ENCODE measurements around the gene FAT1. TPM values are rescaled to one million over a fixed set of nuclear protein-coding genes. Genes with fewer than 3 reads are reported as not detected.
A peak's percentile ranks its signal among the peaks of the same experiment; 100 is the strongest.

Gene FAT1
- total RNA-seq, 1 experiment from 2014 or later = 112 TPM

DNA sequence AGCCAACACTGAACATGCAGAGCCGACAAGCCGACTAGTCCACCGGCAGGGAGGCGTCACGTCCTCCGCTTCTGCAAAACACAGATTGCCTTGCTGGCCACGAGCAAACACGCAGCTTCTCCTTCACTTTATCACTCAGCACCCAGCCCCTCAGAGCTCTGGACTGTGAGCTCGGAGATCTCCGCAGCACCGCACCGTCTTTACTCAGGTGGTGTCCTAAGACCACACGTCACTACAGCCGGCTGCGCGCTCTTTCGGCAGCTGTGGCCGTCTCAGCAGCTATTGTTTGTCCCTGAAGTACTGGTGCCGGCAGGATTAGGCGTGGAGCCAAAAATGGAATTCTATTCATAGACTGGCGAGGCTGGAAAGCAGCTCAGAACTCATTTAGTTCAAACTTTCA is 72.0 kb downstream of the FAT1 start:
- peak; percentile 58 for DNase-seq (ENCODE audit: low read depth)

DNA sequence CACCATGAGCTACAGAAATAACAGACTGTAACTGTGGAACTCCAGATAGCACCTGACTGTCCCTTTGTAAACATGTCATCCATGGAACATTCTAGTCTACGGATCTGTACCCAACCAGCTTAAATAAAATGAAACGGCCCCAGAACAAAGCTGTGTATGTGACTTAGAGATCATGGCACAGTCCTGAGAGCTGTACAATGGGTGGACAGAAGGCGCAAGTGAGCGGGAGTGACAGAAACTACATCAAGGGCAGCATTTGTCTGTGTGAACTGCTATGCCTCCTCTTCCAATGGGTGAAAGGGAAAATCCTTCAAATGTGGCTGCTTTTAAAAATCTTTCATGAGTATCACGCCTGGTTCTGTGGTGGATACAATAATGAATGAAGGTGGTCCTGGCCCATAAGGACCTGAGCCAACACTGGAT is 72.5 kb downstream of the FAT1 start:
- DNase-seq (ENCODE audit: low read depth) = no peak

DNA sequence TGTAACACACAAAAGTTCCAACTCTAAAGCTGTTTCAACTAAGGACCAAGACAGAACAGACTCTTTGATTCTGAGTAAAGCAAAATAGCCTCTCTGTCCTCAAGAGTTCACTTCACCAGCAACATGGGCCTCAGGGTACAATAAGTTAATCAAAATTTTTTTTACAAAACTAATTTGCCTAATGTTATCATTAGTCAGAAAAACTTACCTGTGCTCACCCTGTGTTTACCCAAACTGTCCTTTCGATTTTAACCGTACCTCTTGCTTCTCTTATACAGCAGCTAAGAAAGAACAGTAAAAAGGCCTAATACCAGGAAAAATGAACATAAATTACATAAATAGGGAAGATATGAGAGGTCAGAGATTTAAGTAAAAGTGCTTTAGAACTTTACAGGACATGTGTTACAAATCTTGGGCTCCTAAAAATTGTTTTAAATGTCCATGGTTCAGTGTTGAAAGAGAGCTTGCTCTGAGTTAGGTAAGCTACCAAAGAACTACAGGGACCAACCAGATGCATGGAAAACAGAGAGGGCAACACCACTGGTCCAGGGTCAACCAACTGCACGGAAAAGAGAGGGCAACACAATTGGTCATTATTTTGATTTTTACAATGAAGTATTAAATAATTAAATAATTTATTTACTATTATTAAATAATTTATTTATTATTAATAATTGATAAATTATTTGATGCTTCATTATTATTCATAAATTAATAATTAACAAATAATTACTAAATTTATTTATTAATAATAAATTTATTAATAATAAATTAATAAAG is 73.1 kb downstream of the FAT1 start:
- no peak for DNase-seq (ENCODE audit: low read depth)

DNA sequence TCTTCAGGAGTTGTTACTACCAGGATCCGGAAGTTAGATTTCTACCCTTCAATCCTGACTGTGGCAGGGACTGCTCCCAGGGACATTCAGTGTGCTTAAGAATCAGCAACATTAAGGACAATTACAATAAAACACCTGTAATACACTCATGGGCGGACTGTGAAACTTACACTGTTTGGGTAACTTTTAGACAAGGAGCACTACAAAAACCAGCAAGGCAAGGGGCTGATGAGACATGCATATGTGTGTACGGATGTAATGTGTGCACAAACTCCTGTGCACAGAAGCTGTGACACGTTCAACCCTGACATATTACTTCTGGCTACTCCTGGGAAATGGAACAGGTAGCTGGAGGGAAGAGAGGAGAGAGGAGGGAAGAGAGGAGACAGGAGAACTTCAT is 75.8 kb downstream of the FAT1 start:
- DNase-seq (ENCODE audit: low read depth) = no peak

DNA sequence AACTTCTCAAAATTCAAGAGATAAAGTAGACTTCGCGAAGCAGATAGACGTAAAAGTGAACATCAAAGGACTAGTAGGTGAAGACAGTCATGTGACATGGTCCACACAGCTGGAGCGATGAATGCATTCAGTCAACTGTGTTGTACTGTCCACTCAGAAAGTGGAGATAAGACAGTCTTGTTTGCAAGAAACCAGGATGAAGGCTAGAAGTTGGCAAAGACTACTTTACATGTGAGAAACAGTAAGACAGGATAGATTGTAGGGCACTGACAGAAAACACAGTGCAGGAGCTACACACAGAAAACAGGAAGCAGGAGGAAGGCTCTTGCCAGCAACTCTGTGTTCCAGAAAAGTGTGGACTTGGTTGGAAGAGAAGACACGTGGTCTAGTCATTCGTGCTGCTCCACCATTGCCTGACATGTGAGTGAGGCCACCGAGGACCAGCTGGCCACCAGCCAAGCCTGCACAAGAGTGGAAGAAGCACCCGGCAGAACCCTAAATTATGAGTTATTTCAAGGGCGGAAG is 78.9 kb downstream of the FAT1 start:
- DNase-seq (ENCODE audit: low read depth) = peak; percentile 48

DNA sequence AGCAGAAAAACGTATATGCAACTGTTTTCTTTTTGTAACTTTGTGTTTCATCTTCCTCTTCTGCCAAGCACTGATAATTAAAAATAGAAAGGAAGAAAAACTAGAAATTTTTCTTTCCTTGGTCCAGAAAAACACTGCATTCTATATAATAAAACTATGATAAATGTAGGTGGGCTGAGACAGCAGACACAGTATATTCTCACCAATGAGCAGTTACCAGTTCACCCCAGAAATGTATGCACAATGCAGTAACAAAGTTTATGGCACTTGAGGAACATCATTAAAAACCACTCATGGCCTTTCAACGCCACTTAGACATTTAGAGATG is 79.4 kb downstream of the FAT1 start:
- no peak for DNase-seq (ENCODE audit: low read depth)

DNA sequence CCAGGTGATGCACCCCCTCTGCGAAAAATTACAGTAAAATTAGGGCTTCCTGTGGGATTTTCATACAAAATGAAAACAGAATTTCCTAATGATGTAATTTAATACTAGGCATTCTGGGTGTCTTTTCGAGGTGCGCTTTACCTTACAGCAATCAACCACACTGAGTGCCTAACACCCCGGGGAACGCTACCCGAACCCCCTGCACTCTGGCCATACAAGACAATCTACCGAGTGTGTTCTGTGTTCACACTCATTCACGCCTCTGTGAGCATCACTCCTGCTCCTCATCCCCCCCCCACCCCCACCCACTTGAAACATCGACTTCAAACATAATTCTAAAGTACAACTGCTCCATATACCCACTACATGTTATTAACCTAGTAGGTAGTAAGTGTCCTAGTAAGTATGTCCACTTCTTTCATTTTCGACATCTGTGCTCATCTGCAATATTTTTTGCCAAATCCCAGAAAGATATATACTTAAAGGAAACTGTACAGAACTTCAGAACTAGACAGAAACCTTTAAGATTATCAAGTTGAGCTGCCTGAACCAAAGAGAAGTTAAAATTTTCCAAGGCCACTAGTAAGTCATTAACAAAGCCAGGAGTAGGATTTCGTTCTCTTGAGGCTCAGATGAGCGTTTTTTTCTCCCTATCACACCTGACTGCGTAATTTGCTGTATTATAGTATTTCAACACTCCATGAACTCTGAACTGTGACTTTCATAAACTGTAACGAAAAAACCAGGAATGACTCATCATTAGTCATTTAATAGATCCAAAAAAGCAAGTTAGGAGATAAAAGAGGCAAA is 80.0 kb downstream of the FAT1 start:
- DNase-seq (ENCODE audit: low read depth) = peak; percentile 83

DNA sequence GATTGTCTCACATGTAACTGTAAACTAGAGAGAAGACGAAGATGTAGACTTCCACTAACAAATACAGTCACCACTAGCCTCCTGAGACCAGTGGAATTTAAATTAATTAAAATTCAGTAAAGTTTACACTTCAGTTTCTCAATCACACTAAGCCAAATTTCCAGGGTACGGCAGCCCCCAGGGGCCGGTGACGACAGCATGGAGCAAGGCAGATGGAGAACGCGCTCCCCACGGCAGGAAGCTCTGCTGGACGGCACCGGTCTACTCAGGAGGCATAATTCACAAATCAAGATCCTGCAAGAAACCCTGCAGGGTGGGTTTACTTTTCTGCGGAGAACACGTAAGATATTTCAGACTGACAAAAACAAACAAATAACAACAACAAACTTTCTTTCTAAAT is 80.7 kb downstream of the FAT1 start:
- no peak for DNase-seq (ENCODE audit: low read depth)

DNA sequence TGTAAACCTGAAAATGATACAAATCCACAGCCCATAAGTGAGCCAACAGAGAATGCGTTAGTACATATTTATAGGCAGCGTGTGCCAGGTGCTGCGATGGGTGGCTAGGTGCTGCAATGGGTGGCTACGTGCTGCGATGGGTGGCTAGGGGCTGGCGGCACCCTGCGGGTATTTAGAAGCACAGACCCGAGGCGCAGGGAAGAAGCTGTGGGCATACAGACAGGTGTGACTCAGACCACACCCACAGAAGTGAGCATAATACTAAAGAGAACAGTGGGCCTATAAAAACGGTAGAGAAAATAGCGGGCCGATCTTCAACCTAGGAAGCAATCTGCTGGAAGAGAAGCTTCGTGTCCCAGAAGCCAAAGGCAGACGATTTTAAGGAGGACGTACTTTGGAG is 81.1 kb downstream of the FAT1 start:
- no peak for DNase-seq (ENCODE audit: low read depth)

DNA sequence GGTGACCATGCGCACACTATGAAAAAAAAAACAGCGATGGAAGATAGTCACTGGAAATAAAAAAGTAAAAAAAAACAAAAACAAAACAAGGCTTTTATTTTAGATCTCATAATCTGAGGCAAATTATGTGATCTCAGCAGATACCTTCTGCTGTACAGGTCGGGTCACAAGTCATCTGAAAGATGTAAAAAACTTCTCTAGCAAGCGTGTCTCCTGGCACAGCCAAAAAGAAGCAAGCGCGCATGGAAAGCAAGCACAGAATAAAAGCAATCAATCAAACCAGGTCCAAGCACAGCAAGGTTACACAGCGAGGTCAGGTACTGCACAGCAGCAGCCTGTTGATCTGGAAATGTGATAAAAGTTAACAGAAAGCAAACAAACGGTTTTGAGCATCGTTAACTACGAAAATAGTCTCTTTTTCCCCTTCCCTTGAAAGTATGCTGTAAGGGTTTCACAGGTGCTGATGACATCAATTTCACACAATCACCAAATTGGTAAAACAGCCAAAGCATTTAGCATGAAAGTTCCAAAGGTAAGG is 89.0 kb downstream of the FAT1 start:
- no peak for DNase-seq (ENCODE audit: low read depth)

DNA sequence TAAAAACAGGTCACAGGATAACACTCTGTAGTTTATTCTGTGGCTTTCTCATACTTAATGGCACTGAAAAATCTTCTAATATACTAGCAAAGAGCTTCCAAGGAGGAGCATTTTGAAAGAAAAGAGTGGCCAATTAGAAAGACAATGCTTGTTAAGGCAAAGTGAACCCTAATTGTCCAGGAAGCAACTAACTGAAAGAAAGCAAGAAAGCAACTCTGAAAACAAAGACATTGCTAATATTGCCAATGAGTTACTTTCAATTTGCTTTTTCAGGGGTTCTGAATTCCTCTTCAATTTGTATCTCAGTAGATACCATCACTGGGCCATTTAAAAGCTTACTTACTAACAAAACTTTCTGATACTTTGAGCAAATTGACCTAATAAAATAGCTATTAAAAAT is 89.8 kb downstream of the FAT1 start:
- DNase-seq (ENCODE audit: low read depth) = no peak

DNA sequence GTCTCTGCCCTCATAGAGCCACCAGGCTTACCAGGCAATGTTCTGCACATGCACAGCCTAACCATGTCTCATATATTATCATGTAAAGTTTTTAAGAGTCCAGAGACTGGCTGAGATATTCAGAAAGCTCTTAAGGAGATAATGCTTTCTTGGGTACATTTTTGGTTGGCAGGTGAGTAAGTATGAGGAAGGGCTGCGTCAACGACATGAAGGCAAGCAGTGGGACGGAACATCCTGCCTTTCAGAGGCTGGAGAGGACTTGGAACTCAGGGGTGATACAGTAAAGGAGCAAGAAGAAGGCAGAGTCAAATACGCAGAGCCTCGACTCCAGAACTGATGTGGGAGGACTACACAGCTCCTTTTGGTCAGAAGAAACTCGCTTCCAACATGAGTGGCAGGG is 93.5 kb downstream of the FAT1 start:
- DNase-seq (ENCODE audit: low read depth) = no peak

DNA sequence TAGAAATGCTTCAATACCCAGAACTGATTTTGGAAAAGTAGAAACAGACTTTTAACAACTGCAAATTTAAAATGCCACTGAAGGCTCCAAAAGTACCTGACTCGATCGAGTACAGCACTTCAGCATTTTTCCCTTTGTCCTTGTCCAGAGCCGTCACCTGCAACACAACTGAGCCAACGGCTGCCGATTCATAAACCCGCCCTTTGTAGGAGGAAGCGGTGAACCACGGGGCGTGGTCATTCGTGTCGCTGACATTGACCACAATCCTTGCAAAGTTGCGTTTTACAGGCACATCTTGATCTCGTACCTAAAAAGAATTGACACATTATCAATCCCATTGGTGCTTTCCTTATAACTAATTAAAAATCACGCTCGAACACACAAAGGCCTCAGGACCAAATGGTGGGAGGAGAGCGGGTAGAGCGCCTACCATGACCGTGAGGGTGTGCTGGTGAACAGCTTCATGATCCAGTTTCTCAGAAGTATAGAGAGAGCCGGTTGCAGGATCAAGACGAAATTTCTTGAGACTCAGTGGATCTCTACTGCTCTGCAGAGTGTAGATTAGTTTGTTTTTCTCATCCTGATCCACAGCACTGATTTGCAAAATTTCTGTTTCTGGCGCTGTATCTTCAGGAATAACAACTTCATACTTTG is 95.5 kb downstream of the FAT1 start:
- DNase-seq (ENCODE audit: low read depth) = no peak

DNA sequence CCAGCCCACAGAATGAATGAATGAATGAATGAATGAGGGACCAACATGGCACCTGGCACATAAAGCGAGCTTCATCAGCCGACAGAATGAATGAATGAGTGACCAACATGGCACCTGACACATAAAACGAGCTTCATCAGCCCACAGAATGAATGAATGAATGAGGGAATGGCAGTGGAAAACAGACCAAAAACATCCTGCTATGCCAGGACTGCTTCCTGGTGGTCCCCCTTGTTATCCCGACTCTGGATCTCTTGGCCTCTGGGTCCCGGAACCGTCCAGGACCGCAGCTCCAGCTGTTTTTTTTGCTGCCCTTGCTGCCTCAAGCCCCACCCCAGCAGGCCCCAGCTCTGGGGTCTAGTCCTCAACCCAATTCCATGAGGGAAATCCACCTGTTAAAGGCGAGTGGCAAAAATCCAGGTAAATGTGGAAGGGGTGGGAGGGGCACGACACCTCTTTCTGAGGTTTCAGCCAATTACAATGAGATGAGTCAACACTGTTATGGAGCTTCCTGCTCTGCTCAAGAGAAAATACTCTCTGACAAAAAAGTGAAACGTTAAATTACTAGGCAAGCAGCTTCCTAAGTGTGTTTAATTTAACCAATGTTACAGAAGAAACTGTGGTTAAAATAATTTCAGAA is 96.3 kb downstream of the FAT1 start:
- peak; percentile 68 for DNase-seq (ENCODE audit: low read depth)

DNA sequence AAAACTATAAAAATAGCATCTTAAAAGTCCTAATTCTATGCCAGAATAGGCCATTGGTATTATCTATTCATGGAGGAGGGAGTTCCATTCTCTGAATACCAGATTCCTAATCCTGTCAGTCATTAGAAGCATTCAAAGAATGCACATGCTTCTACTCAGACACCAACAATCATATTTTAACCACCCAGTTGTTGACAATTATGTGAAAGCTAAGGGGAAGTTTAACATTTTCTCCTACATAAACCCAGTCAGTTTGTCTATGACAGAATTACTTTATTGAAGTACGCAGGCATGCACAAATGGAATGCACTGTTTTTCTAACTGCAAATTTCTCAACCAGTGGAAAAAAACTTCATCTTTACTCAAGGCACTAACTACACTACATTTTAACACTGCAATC is 98.7 kb downstream of the FAT1 start:
- DNase-seq (ENCODE audit: low read depth) = peak; percentile 71

DNA sequence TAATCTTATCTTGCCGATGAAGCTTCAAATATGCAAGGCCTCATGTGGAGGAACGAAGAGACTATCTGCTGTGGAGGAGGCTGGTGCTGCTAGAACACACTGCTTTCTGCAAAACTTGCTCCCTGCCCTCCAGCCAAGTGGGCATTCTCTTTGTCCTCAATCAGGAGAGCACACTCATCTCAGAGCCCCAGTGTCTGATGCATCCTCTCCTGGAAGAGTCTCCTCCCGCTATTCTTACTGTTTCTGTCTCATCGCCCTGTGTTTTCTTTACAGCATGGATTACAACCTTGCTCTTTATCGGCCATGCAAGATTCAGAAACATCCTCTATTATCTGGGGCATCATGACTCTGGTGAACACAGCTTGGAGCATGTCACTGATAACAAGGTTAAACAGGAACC is 100.1 kb downstream of the FAT1 start:
- DNase-seq (ENCODE audit: low read depth) = peak; percentile 31

DNA sequence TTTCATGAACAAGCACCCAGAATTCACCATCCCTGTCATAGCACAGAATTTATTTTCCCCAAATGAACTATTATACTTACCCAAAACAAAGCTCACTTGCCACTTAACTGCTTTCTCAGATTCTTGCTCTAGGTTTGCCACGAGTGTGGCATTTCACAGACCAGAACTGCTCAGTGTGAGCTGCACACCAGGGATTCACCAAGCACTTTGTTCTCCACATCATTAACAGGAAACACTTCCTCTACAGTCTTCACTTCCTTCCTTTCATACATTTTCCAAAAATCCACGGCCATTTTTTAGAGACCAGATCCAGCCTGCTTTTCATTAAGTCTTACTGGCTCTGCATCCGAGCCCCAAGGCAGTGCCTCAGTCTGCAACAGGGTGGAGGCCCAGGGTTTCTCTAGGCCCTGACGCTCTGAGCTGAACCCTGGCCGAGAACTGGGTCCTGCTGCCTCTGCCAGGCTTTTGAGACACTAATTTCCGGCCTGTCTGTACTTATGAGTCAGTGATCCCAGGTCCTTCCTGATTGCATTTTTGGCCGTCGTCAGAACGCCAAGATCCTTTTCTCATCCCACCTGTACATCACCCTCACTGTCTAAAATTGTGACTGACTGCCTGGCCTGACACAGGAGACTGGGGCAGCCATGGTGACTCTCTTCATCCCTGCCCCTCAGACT is 100.7 kb downstream of the FAT1 start:
- DNase-seq (ENCODE audit: low read depth) = peak; percentile 75

DNA sequence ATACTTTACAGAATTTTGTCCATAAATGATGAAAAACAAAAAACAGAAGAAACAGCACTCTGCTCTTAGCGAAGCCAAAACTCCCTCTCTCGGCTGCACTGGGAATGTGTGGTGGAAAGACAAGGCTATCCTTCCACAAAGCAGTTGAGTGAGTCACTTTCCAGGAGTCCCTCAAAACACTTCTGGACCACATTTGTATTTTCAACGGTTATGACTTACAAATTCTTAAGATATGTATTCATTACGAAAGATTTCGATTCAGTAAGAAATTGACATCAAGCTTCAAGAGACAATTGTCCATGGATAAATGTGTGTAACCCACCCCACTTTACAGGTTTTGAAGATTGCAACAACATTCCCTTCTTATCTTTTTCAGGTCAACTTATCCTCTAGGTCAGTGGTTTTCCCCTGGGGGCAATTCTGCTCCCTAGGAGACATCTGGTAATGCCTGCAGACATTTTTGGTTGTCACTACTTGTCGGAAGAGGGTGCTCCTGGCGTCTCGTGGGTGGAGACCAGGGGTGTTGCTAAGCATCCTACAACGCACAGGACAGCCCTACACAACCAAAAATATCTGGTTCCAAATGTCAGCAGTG is 101.6 kb downstream of the FAT1 start:
- peak; percentile 86 for DNase-seq (ENCODE audit: low read depth)

DNA sequence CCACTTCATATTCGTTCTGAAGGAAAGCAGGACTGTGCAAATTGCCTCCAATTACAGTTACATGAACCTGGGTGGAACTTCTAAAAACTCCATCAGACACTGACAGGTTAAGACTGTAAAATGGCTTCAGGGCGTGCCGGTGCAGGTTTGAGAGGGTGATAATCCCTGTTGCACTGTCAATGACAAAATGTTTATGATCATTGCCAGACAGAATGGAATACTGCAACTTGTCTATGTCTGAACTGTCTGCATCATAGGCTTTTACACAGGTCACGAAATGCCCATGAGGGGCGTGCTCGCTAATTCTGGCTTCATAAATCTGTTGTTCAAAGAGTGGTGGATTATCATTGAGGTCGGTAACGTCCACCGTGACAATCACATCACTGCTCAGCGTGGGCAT is 104.6 kb downstream of the FAT1 start:
- no peak for DNase-seq (ENCODE audit: low read depth)

DNA sequence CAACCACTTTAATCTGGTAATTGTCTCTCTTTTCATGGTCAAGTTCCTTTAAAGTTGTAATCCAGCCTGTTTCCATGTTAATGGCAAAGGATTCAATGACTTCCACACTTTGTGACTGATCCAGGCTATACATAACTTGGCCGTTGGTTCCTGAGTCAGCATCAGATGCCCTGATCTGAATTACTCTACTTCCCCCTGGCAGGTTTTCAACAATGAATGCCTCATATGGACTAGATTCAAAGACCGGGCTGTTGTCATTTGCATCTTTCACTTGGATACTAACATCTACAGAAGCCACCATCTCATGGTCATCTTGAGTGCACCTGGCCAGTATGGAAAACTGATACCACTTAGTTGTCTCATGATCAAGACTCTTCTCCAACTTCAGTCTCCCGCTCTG is 105.7 kb downstream of the FAT1 start:
- no peak for DNase-seq (ENCODE audit: low read depth)

DNA sequence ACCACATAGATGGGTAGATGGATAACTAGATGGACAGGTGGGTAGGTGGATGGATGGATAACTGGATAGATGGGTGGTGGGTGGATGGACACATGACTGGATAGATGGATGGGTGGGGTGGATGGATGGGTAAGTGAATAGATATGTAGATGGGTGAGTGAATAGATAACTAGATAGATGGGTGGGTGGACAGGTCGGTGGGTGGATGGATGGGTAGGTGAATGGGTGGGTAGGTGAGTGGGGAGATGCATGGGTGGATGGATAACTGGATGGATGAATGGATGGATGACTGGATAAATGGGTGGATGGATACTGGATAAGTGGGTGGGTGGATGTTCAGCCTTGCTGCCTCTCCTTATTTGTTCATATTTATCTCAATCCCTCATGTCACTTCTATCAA is 116.2 kb downstream of the FAT1 start:
- DNase-seq (ENCODE audit: low read depth) = no peak

Data from M059J (cell line).